ENCODE data around the gene PI4KB. TPM values are rescaled to one million over a fixed set of nuclear protein-coding genes. Genes with fewer than 3 reads are reported as not detected.
A peak's percentile ranks its signal among the peaks of the same experiment; 100 is the strongest.

Gene PI4KB
- total RNA-seq, 1 experiment from 2014 or later, result 52.7 TPM

DNA sequence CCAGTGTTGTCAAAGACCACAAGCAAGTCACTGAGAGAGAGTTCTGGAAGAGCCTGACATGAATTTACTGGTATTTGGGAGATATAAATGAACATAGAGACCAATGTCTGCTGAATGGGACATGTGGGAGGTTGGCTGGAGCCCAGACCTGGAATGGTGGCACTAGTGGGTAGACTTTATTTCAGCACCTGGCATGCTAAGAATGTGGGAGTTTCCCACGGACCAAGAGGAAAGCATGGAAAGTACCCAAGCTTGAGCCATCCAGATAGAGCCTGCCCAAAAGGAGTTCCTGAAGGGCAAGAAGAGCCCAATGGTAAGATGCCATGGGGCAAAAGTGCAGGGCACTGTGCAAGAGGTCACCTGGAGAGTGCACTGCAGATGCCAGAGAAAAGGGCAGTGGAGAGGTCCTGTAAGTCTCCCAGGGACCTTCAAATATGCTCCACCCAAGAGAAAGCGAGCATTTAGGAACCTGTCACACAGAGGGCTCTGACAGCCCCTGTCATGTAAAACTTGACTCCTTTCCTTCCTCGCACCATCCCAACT is 53.2 kb downstream of the PI4KB start:
- Histone ChIP-seq H3K4me3 (ENCODE audit: low read depth in 2 of 2, low read length in 2 of 2) (no peak overlapping the region), H3K27ac (ENCODE audit: low read length) (no peak overlapping the region), H3K4me1 (ENCODE audit: control insufficient read depth, insufficient read depth, low read length) (no peaks in the 10 kb centered on the region), H3K9me3 (ENCODE audit: control insufficient read depth, insufficient read depth, low read depth, low read length) (no peaks in the 10 kb centered on the region), H3K36me3 (ENCODE audit: control insufficient read depth, insufficient read depth, low read length) (no peaks in the 10 kb centered on the region), H3K27me3 (ENCODE audit: control insufficient read depth, insufficient read depth, low read length) (no peaks in the 10 kb centered on the region)
- peak; percentile 54; the same call in 1 of the 2 replicates for ATAC-seq
- TF ChIP-seq, protein P1, sequence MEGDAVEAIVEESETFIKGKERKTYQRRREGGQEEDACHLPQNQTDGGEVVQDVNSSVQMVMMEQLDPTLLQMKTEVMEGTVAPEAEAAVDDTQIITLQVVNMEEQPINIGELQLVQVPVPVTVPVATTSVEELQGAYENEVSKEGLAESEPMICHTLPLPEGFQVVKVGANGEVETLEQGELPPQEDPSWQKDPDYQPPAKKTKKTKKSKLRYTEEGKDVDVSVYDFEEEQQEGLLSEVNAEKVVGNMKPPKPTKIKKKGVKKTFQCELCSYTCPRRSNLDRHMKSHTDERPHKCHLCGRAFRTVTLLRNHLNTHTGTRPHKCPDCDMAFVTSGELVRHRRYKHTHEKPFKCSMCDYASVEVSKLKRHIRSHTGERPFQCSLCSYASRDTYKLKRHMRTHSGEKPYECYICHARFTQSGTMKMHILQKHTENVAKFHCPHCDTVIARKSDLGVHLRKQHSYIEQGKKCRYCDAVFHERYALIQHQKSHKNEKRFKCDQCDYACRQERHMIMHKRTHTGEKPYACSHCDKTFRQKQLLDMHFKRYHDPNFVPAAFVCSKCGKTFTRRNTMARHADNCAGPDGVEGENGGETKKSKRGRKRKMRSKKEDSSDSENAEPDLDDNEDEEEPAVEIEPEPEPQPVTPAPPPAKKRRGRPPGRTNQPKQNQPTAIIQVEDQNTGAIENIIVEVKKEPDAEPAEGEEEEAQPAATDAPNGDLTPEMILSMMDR (IDR thresholded peaks at IDR 0.05), result no peak
- TF ChIP-seq, protein P2, sequence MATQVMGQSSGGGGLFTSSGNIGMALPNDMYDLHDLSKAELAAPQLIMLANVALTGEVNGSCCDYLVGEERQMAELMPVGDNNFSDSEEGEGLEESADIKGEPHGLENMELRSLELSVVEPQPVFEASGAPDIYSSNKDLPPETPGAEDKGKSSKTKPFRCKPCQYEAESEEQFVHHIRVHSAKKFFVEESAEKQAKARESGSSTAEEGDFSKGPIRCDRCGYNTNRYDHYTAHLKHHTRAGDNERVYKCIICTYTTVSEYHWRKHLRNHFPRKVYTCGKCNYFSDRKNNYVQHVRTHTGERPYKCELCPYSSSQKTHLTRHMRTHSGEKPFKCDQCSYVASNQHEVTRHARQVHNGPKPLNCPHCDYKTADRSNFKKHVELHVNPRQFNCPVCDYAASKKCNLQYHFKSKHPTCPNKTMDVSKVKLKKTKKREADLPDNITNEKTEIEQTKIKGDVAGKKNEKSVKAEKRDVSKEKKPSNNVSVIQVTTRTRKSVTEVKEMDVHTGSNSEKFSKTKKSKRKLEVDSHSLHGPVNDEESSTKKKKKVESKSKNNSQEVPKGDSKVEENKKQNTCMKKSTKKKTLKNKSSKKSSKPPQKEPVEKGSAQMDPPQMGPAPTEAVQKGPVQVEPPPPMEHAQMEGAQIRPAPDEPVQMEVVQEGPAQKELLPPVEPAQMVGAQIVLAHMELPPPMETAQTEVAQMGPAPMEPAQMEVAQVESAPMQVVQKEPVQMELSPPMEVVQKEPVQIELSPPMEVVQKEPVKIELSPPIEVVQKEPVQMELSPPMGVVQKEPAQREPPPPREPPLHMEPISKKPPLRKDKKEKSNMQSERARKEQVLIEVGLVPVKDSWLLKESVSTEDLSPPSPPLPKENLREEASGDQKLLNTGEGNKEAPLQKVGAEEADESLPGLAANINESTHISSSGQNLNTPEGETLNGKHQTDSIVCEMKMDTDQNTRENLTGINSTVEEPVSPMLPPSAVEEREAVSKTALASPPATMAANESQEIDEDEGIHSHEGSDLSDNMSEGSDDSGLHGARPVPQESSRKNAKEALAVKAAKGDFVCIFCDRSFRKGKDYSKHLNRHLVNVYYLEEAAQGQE (IDR thresholded peaks at IDR 0.05; ENCODE audit: insufficient read depth in 1 of 2, low read depth in 2 of 2, low read length in 1 of 2), result no peak
- TF ChIP-seq SIN3A (IDR thresholded peaks at IDR 0.05; ENCODE audit: borderline replicate concordance, insufficient read depth, low read depth, low read length) (no peak), POLR2AphosphoS5 (IDR thresholded peaks at IDR 0.05; ENCODE audit: low read depth, low read length) (no peak), TCF7L2 (IDR thresholded peaks at IDR 0.05; ENCODE audit: low read depth, low read length) (no peak)
- in situ Hi-C loops (cut with HindIII; ENCODE audit: low pct_unique_long_range_greater_than_20kb, low sequenced_read_pairs) (no loop called here), intact Hi-C loops (cut with micrococcal nuclease; ENCODE audit: unreplicated experiment) (no loop called here)
- POLR2A ChIA-PET, result no interaction called here
- no TSS peak for BruUV-seq (replicated peaks)
- DNase-seq (ENCODE audit: low read depth, low spot score), result no peak
- CTCF ChIA-PET, result no interaction called here

DNA sequence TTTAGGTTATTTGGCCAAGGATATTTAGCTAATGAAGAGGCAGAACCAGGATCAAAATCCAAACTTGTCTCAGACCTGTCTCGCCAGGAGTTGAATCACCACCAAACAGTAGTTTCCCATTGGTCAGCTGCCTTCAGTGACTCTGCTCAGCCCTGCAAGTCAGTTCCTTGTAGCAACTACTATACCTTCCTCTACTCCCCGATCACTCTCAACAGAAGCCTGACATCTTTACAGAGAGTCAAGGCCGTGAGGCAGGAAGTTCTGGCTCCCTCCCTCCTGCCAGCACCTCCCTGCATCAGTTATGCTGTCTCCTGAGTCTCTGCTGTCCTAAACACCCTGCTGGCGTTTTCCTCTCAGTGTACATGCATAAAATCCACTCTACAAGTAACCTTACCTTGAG is 59.5 kb downstream of the PI4KB start:
- ChIA-PET CTCF (no interaction called here), POLR2A (interaction anchor here (0.7 kb wide), 1 partner anchor 59 kb away, joined by 8 read pairs; the partner anchor contains the start of gene PI4KB)

More for the DNA sequence above, 59.5 kb downstream of the PI4KB start:
- Histone ChIP-seq H3K4me3 (ENCODE audit: low read depth in 2 of 2, low read length in 2 of 2) (no peak overlapping the region), H3K27me3 (ENCODE audit: control insufficient read depth, insufficient read depth, low read length) (no peaks in the 10 kb centered on the region), H3K4me1 (ENCODE audit: control insufficient read depth, insufficient read depth, low read length) (no peaks in the 10 kb centered on the region), H3K36me3 (ENCODE audit: control insufficient read depth, insufficient read depth, low read length) (peaks cover 15% of the 10 kb centered on the region), H3K27ac (ENCODE audit: low read length) (no peak overlapping the region), H3K9me3 (ENCODE audit: control insufficient read depth, insufficient read depth, low read depth, low read length) (no peaks in the 10 kb centered on the region)
- BruUV-seq (replicated peaks), result no TSS peak
- intact Hi-C loops (cut with micrococcal nuclease; ENCODE audit: unreplicated experiment) (no loop called here), in situ Hi-C loops (cut with HindIII; ENCODE audit: low pct_unique_long_range_greater_than_20kb, low sequenced_read_pairs) (no loop called here)
- ATAC-seq, result no peak
- TF ChIP-seq POLR2AphosphoS5 (IDR thresholded peaks at IDR 0.05; ENCODE audit: low read depth, low read length) (no peak), SIN3A (IDR thresholded peaks at IDR 0.05; ENCODE audit: borderline replicate concordance, insufficient read depth, low read depth, low read length) (no peak), TCF7L2 (IDR thresholded peaks at IDR 0.05; ENCODE audit: low read depth, low read length) (no peak)
- TF ChIP-seq, protein P2 (IDR thresholded peaks at IDR 0.05; ENCODE audit: insufficient read depth in 1 of 2, low read depth in 2 of 2, low read length in 1 of 2), result no peak
- TF ChIP-seq, protein P1 (IDR thresholded peaks at IDR 0.05), result no peak
- no peak for DNase-seq (ENCODE audit: low read depth, low spot score)
